ENCODE measurements around the gene BOD1L1.

Gene BOD1L1

DNA sequence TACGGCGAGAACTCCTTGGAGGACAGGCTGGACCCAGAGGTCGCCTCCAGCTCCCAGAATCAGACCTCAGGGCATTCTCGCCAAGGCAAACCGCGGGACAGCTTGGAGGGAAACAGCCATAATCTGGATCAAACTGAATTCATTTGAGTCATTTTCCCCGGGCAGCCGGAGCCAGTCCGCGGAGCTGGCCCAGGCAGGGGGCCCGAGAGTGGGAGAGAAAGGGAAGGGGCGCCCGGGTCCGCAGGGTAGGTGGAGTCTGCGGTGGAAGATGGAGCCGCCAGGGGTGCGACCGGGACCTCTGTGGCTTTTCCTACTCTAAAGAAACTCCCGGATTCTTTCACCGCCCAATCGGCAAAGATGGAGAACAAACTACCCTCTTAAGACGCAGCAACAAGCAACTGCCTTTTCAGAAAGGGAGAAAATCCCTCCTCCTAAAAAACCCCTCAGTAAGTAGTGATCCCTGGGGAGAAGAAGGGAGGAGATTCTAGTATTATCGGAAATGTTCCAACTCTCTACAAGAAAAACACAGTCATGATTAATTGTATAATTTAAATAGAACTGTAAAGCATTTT, 88.4 kb downstream of the BOD1L1 start:
- Histone ChIP-seq H3F3A (ENCODE audit: insufficient read depth, low read length) (no peaks in the 10 kb centered on the region), H4K20me1 (ENCODE audit: insufficient read depth, low read length) (no peaks in the 10 kb centered on the region), H3K9me2 (ENCODE audit: low read depth, low read length) (no peaks in the 10 kb centered on the region), H3K27ac (ENCODE audit: low read depth, low read length, poor library complexity, severe bottlenecking) (no peak overlapping the region), H3K4me2 (ENCODE audit: low read length) (no peak overlapping the region), H3K9me3 (ENCODE audit: low read length) (no peaks in the 10 kb centered on the region), H3K9ac (ENCODE audit: low read length) (no peak overlapping the region), H2AFZ (ENCODE audit: low read length) (no peak overlapping the region), H3K36me3 (ENCODE audit: insufficient read depth, low read length) (no peaks in the 10 kb centered on the region), H3K27me3 (ENCODE audit: insufficient read depth, low read length) (no peaks in the 10 kb centered on the region), H3K79me2 (ENCODE audit: insufficient read depth, low read length) (no peaks in the 10 kb centered on the region), H3K4me3 (ENCODE audit: low read depth, low read length, poor library complexity, severe bottlenecking) (no peak overlapping the region), H3K4me1 (ENCODE audit: insufficient read depth, low read length, severe bottlenecking) (no peaks in the 10 kb centered on the region)
- TF ChIP-seq EZH2 (IDR thresholded peaks at IDR 0.05; ENCODE audit: borderline replicate concordance, low read length): no peak
- TF ChIP-seq, protein P1, sequence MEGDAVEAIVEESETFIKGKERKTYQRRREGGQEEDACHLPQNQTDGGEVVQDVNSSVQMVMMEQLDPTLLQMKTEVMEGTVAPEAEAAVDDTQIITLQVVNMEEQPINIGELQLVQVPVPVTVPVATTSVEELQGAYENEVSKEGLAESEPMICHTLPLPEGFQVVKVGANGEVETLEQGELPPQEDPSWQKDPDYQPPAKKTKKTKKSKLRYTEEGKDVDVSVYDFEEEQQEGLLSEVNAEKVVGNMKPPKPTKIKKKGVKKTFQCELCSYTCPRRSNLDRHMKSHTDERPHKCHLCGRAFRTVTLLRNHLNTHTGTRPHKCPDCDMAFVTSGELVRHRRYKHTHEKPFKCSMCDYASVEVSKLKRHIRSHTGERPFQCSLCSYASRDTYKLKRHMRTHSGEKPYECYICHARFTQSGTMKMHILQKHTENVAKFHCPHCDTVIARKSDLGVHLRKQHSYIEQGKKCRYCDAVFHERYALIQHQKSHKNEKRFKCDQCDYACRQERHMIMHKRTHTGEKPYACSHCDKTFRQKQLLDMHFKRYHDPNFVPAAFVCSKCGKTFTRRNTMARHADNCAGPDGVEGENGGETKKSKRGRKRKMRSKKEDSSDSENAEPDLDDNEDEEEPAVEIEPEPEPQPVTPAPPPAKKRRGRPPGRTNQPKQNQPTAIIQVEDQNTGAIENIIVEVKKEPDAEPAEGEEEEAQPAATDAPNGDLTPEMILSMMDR (IDR thresholded peaks at IDR 0.05; ENCODE audit: low read length): no peak

DNA sequence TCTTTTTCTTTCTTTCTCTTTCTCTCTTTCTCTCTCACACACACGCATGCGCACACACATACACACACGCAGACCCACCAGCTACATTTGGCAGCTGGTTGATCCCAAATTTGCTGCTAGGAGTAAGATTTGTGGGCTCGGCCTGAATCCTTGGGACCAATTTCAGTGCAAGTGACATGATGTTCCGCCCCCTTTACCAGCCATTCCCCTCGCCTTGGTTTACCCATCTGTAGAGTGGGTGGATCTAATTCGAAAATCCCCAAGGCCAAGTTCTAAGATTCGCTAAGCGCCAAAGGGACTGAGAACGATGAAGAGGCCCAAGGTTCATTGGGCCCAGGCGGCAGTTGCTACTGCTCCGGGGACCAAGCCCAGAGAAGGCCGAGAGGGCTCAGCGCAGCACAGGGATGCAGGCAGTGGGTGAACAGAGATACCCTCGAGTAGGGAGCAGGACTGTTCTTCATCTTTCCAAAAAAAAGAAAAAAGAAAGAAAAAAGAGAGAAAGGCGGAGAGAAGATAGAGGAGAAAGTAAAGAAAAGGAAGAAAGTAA, 89.0 kb downstream of the BOD1L1 start:
- no peak overlapping the region for H2AFZ ChIP-seq (ENCODE audit: low read length)
- TF ChIP-seq, protein P1 (IDR thresholded peaks at IDR 0.05; ENCODE audit: low read length): no peak
- TF ChIP-seq EZH2 (IDR thresholded peaks at IDR 0.05; ENCODE audit: borderline replicate concordance, low read length): no peak
- no peaks in the 10 kb centered on the region for H3K9me2 ChIP-seq (ENCODE audit: low read depth, low read length)

DNA sequence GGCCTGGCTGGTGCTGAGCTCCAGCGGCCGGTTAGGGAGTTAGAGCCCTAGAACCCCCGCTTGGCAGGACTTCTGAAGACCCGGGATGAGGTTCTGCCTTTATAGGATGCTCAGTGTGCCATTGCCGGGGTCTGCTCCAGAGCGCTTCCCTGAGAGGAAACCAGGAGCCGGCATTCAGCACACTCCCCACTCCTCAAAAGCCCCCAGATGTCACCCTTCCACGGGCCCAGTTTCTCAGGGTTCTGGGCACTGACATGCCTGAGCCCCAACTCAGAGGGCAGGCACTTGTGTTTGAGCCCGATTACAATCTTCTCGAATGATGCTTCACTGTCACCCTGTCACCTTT, 89.7 kb downstream of the BOD1L1 start:
- H3K4me1 ChIP-seq (ENCODE audit: insufficient read depth, low read length, severe bottlenecking): no peaks in the 10 kb centered on the region
- H3K36me3 ChIP-seq (ENCODE audit: insufficient read depth, low read length): no peaks in the 10 kb centered on the region
- no peak overlapping the region for H3K27ac ChIP-seq (ENCODE audit: low read depth, low read length, poor library complexity, severe bottlenecking)
- H3F3A ChIP-seq (ENCODE audit: insufficient read depth, low read length): no peaks in the 10 kb centered on the region
- no peak overlapping the region for H3K4me2 ChIP-seq (ENCODE audit: low read length)
- no peaks in the 10 kb centered on the region for H3K27me3 ChIP-seq (ENCODE audit: insufficient read depth, low read length)
- H3K4me3 ChIP-seq (ENCODE audit: low read depth, low read length, poor library complexity, severe bottlenecking): no peak overlapping the region
- no peaks in the 10 kb centered on the region for H3K79me2 ChIP-seq (ENCODE audit: insufficient read depth, low read length)
- no peaks in the 10 kb centered on the region for H4K20me1 ChIP-seq (ENCODE audit: insufficient read depth, low read length)
- no peak overlapping the region for H3K9ac ChIP-seq (ENCODE audit: low read length)
- H3K9me2 ChIP-seq (ENCODE audit: low read depth, low read length): no peaks in the 10 kb centered on the region
- no peak for TF ChIP-seq EZH2 (IDR thresholded peaks at IDR 0.05; ENCODE audit: borderline replicate concordance, low read length)
- TF ChIP-seq, protein P1 (IDR thresholded peaks at IDR 0.05; ENCODE audit: low read length): no peak
- no peaks in the 10 kb centered on the region for H3K9me3 ChIP-seq (ENCODE audit: low read length)
- H2AFZ ChIP-seq (ENCODE audit: low read length): no peak overlapping the region

More for the DNA sequence above, 89.0 kb downstream of the BOD1L1 start:
- no peak overlapping the region for H3K4me2 ChIP-seq (ENCODE audit: low read length)
- no peak overlapping the region for H3K4me3 ChIP-seq (ENCODE audit: low read depth, low read length, poor library complexity, severe bottlenecking)
- H3K27ac ChIP-seq (ENCODE audit: low read depth, low read length, poor library complexity, severe bottlenecking): no peak overlapping the region
- H4K20me1 ChIP-seq (ENCODE audit: insufficient read depth, low read length): no peaks in the 10 kb centered on the region
- no peaks in the 10 kb centered on the region for H3F3A ChIP-seq (ENCODE audit: insufficient read depth, low read length)
- H3K27me3 ChIP-seq (ENCODE audit: insufficient read depth, low read length): no peaks in the 10 kb centered on the region
- no peak overlapping the region for H3K9ac ChIP-seq (ENCODE audit: low read length)
- H3K36me3 ChIP-seq (ENCODE audit: insufficient read depth, low read length): no peaks in the 10 kb centered on the region
- no peaks in the 10 kb centered on the region for H3K9me3 ChIP-seq (ENCODE audit: low read length)
- H3K79me2 ChIP-seq (ENCODE audit: insufficient read depth, low read length): no peaks in the 10 kb centered on the region
- H3K4me1 ChIP-seq (ENCODE audit: insufficient read depth, low read length, severe bottlenecking): no peaks in the 10 kb centered on the region
